Gastroesophageal sphincter (tissue), 3 donors: Measurements from ENCODE around the gene ST3GAL5.

Source experiments
- POLR2A ChIP-seq, 2 donors: fragments of 450-650 bp; IDR thresholded peaks; one replicate each; pipeline ENCODE4 v1.6.1; 2017; ENCODE audit warnings: antibody characterized with exemption in 2 of 2, mild to moderate bottlenecking in 2 of 2, moderate library complexity in 1 of 2
- TF ChIP-seq, protein P1 (sequence below), 4 experiments: fragments of 200-600 bp in 2 of 4; fragments of 450-650 bp in 2 of 4; sonication (generic) in 1 of 4; IDR thresholded peaks; one replicate each; pipeline ENCODE4 v1.5.1; 2017 to 2019; ENCODE audit warnings: antibody characterized with exemption in 4 of 4, mild to moderate bottlenecking in 2 of 4, moderate library complexity in 2 of 4

DNA sequence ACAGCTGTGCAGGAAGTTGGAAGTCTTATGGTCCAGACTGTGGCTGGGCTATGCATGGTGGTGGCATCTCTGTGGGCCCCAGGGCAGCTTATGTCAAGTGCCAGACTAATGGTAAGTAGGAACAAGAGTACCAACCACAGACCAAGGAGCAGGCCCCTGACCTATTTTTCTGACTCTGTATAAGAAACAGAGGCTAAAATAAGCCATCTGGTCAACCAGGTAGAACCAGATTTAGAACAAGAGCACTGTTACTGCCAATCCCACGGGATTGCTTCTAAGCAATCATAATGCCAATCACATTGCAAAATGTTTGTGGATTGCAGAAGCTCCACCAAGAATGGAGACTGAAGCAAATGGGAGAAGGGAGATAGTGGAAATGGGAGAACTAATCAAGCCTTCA is 11.1 kb upstream of the ST3GAL5 start:
- no peak for TF ChIP-seq POLR2A (IDR thresholded peaks at IDR 0.05)
- TF ChIP-seq, protein P1, sequence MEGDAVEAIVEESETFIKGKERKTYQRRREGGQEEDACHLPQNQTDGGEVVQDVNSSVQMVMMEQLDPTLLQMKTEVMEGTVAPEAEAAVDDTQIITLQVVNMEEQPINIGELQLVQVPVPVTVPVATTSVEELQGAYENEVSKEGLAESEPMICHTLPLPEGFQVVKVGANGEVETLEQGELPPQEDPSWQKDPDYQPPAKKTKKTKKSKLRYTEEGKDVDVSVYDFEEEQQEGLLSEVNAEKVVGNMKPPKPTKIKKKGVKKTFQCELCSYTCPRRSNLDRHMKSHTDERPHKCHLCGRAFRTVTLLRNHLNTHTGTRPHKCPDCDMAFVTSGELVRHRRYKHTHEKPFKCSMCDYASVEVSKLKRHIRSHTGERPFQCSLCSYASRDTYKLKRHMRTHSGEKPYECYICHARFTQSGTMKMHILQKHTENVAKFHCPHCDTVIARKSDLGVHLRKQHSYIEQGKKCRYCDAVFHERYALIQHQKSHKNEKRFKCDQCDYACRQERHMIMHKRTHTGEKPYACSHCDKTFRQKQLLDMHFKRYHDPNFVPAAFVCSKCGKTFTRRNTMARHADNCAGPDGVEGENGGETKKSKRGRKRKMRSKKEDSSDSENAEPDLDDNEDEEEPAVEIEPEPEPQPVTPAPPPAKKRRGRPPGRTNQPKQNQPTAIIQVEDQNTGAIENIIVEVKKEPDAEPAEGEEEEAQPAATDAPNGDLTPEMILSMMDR (IDR thresholded peaks at IDR 0.05): no peak
